ENCODE results near the gene CBFB. TPM values are rescaled to one million over a fixed set of nuclear protein-coding genes. Genes with fewer than 3 reads are reported as not detected.

CBFB gene
- total and polyA plus RNA-seq, 2 of the 13 experiments (the other 11 are each of a cell fraction or from before 2014, with no cell fraction given) = 22.1 to 70.8 TPM

- TF ChIP-seq HMGXB4 (CRISPR knock-in tag; IDR thresholded peaks at IDR 0.05; ENCODE audit: borderline replicate concordance in 1 of 2, low read depth in 1 of 2) = no peak
Measured at GRCh38 chr16:67089101-67089500, 60.2 kb downstream of the CBFB start (continued).

GRCh38 chr16:67091906-67092566 is 63.1 kb downstream of the CBFB start:
- H3K9ac ChIP-seq (ENCODE audit: insufficient read depth, low read depth, low read length) = no peak overlapping the region
- ATAC-seq (no peak), DNase-seq (ENCODE audit: low spot score) (no peak), FAIRE-seq (no peak)
- 98% methylated on average over 4 of the region's 4 CpGs for WGBS (ENCODE audit: low lambda C conversion rate)
- no peak overlapping the region for H3K4me2 ChIP-seq (ENCODE audit: low read depth, low read length)
- peaks cover 5 to 6% of the 10 kb centered on the region in 2 experiments for H3K36me3 ChIP-seq (replicated peaks in 1 of 2; ENCODE audit: control insufficient read depth in 1 of 2, insufficient read depth in 2 of 2, low read length in 2 of 2)
- TF ChIP-seq SRF (IDR thresholded peaks at IDR 0.05; ENCODE audit: low read depth, low read length) (no peak), FOXK1 (CRISPR knock-in tag; IDR thresholded peaks at IDR 0.05; ENCODE audit: borderline replicate concordance, low read depth) (no peak), FOXO4 (CRISPR knock-in tag; conservative IDR thresholded peaks at IDR 0.05) (no peak), AFF4 (CRISPR knock-in tag; IDR thresholded peaks at IDR 0.05) (no peak), ZNF512B (CRISPR knock-in tag; IDR thresholded peaks at IDR 0.05; ENCODE audit: borderline replicate concordance) (no peak), ZBTB42 (CRISPR knock-in tag; IDR thresholded peaks at IDR 0.05) (no peak), ZNF460 (CRISPR knock-in tag; IDR thresholded peaks at IDR 0.05; ENCODE audit: borderline replicate concordance) (no peak)
- H3K27ac ChIP-seq (ENCODE audit: extremely low read length, insufficient read depth, low read length) = no peak overlapping the region
- H3K27me3 ChIP-seq (ENCODE audit: control insufficient read depth in 1 of 2, insufficient read depth in 2 of 2, low read length in 2 of 2) = no peaks in the 10 kb centered on the region
- H3K4me1 ChIP-seq (ENCODE audit: insufficient read depth, low read length) = no peaks in the 10 kb centered on the region
- BruUV-seq (replicated peaks) = no TSS peak
- in situ Hi-C loops (cut with HindIII; ENCODE audit: extremely low pct_ligation_motif_present, low pct_unique_long_range_greater_than_20kb) = no loop called here
- H3K9me3 ChIP-seq (ENCODE audit: low read length) = no peaks in the 10 kb centered on the region
- H3K4me3 ChIP-seq (replicated peaks in 1 of 3; ENCODE audit: insufficient read depth in 1 of 3, low read depth in 2 of 3, low read length in 3 of 3) = no peak overlapping the region
- ChIA-PET POLR2A (no interaction called here), CTCF (ENCODE audit: low intra/inter-chr PET ratio, low total read pairs) (no interaction called here)
- no peak overlapping the region for H2AFZ ChIP-seq (ENCODE audit: low read length)
- intact Hi-C loops (cut with micrococcal nuclease; ENCODE audit: unreplicated experiment) = no loop called here
- H4K20me1 ChIP-seq (ENCODE audit: insufficient read depth, low read length) = no peaks in the 10 kb centered on the region
- H3K79me2 ChIP-seq (ENCODE audit: insufficient read depth, low read length) = no peaks in the 10 kb centered on the region
